ENCODE data around the gene TNIK.
"Not testable (repeated sequence)": the region's sequence is repeated elsewhere in the genome, so short reads cannot be mapped to it uniquely, and the experiment has no call there.

Gene TNIK

GRCh38 chr3:171251835-171252234 lies 208.4 kb downstream of the TNIK start:
- no peak for DNase-seq (ENCODE audit: low spot score)

- DNase-seq (ENCODE audit: low spot score), result no peak
Measured at GRCh38 chr3:171250444-171250843, 209.8 kb downstream of the TNIK start.

GRCh38 chr3:171249245-171249644 lies 211.0 kb downstream of the TNIK start:
- DNase-seq (ENCODE audit: low spot score), result no peak

GRCh38 chr3:171248426-171249111 lies 211.6 kb downstream of the TNIK start:
- no peak for DNase-seq (ENCODE audit: low spot score)

GRCh38 chr3:171245796-171246765 lies 214.1 kb downstream of the TNIK start:
- DNase-seq (ENCODE audit: low spot score), result no peak

GRCh38 chr3:171242951-171243350 lies 217.3 kb downstream of the TNIK start:
- no peak for DNase-seq (ENCODE audit: low spot score)

- DNase-seq (ENCODE audit: low spot score), result no peak
Measured at GRCh38 chr3:171242170-171242569, 218.0 kb downstream of the TNIK start.

- DNase-seq (ENCODE audit: low spot score), result not testable (repeated sequence)
Measured at GRCh38 chr3:171241655-171242054, 218.6 kb downstream of the TNIK start.

GRCh38 chr3:171240504-171240835 lies 219.7 kb downstream of the TNIK start:
- DNase-seq (ENCODE audit: low spot score), result no peak

- DNase-seq (ENCODE audit: low spot score), result no peak
Measured at GRCh38 chr3:171239757-171240503, 220.3 kb downstream of the TNIK start.

- no peak for DNase-seq (ENCODE audit: low spot score)
Measured at GRCh38 chr3:171237009-171237385, 223.2 kb downstream of the TNIK start.

GRCh38 chr3:171236265-171237008 lies 223.8 kb downstream of the TNIK start:
- DNase-seq (ENCODE audit: low spot score), result no peak

GRCh38 chr3:171234298-171235010 lies 225.8 kb downstream of the TNIK start:
- no peak for DNase-seq (ENCODE audit: low spot score)

GRCh38 chr3:171231361-171231760 lies 228.8 kb downstream of the TNIK start:
- DNase-seq (ENCODE audit: low spot score), result no peak

- DNase-seq (ENCODE audit: low spot score), result no peak
Measured at GRCh38 chr3:171230865-171231264, 229.3 kb downstream of the TNIK start.

- DNase-seq (ENCODE audit: low spot score), result no peak
Measured at GRCh38 chr3:171229173-171229572, 231.0 kb downstream of the TNIK start.

GRCh38 chr3:171228240-171228639 lies 232.0 kb downstream of the TNIK start:
- no peak for DNase-seq (ENCODE audit: low spot score)

GRCh38 chr3:171227828-171228227 lies 232.4 kb downstream of the TNIK start:
- DNase-seq (ENCODE audit: low spot score), result no peak

- DNase-seq (ENCODE audit: low spot score), result no peak
Measured at GRCh38 chr3:171227359-171227758, 232.8 kb downstream of the TNIK start.

- DNase-seq (ENCODE audit: low spot score), result no peak
Measured at GRCh38 chr3:171226794-171227193, 233.4 kb downstream of the TNIK start.

GRCh38 chr3:171225708-171226107 lies 234.5 kb downstream of the TNIK start:
- DNase-seq (ENCODE audit: low spot score), result no peak
